Ureter (tissue), 1 donor: Measurements from ENCODE around the gene FEZF2. TPM values are rescaled to one million over a fixed set of nuclear protein-coding genes. Genes with fewer than 3 reads are reported as not detected.

Experiments
- DNase-seq: peaks from one replicate; pipeline ENCODE4 v3.0.0-alpha.2; 2020; ENCODE audit warnings: low spot score
- total RNA-seq: library from RNA; stranded (reverse); gene quantifications from one replicate; pipeline ENCODE4 v1.2.4, GENCODE V29; 2023
- donor health status: DM: yes; HTN: yes; CAD: no.

Gene FEZF2
- total RNA-seq, 1 donor from 2014 or later: not detected

GRCh38 chr3:62372621-62373041 is 719 bp downstream of the FEZF2 start:
- DNase-seq: no peak

- DNase-seq: no peak
Measured at GRCh38 chr3:62371720-62372591, 1.4 kb downstream of the FEZF2 start.

- no peak for DNase-seq
Measured at GRCh38 chr3:62370858-62371719, 2.3 kb downstream of the FEZF2 start.

- DNase-seq: no peak
Measured at GRCh38 chr3:62370112-62370857, 3.1 kb downstream of the FEZF2 start.

- no peak for DNase-seq
Measured at GRCh38 chr3:62369476-62369743, 3.9 kb downstream of the FEZF2 start.

GRCh38 chr3:62368705-62369475 is 4.5 kb downstream of the FEZF2 start:
- DNase-seq: no peak

- DNase-seq: no peak
Measured at GRCh38 chr3:62368290-62368704, 5.1 kb downstream of the FEZF2 start.

- DNase-seq: no peak
Measured at GRCh38 chr3:62367763-62368195, 5.6 kb downstream of the FEZF2 start.

- DNase-seq: no peak
Measured at GRCh38 chr3:62366126-62366484, 7.2 kb downstream of the FEZF2 start.

- no peak for DNase-seq
Measured at GRCh38 chr3:62365391-62366125, 7.8 kb downstream of the FEZF2 start.

- no peak for DNase-seq
Measured at GRCh38 chr3:62364191-62364590, 9.2 kb downstream of the FEZF2 start.

- no peak for DNase-seq
Measured at GRCh38 chr3:62363275-62363674, 10.1 kb downstream of the FEZF2 start.

- no peak for DNase-seq
Measured at GRCh38 chr3:62361824-62362223, 11.5 kb downstream of the FEZF2 start.

GRCh38 chr3:62361261-62361660 is 12.1 kb downstream of the FEZF2 start:
- no peak for DNase-seq

- DNase-seq: no peak
Measured at GRCh38 chr3:62359531-62359930, 13.8 kb downstream of the FEZF2 start.

GRCh38 chr3:62356356-62356755 is 17.0 kb downstream of the FEZF2 start:
- DNase-seq: no peak

GRCh38 chr3:62355703-62356102 is 17.6 kb downstream of the FEZF2 start:
- DNase-seq: no peak

GRCh38 chr3:62343755-62344154 is 29.6 kb downstream of the FEZF2 start:
- no peak for DNase-seq

- DNase-seq: no peak
Measured at GRCh38 chr3:62335196-62335595, 38.2 kb downstream of the FEZF2 start.

GRCh38 chr3:62332835-62333244 is 40.5 kb downstream of the FEZF2 start:
- no peak for DNase-seq

GRCh38 chr3:62332017-62332416 is 41.3 kb downstream of the FEZF2 start:
- DNase-seq: no peak
